HepG2 (cell line): ENCODE results near the gene POC1B. TPM values are rescaled to one million over a fixed set of nuclear protein-coding genes. Genes with fewer than 3 reads are reported as not detected.

Source experiments
- HIC2 ChIP-seq: sonication (generic); formaldehyde crosslinking; IDR thresholded peaks from 2 replicates; pipeline ENCODE4 v1.9.0; 2022; ENCODE audit warnings: low read depth, missing genetic modification reagents
- HNF1B ChIP-seq: sonication (generic); formaldehyde crosslinking; IDR thresholded peaks from 2 replicates; pipeline ENCODE4 v1.5.1; 2020; ENCODE audit warnings: mild to moderate bottlenecking, moderate library complexity, missing genetic modification reagents
- HNRNPLL ChIP-seq: fragments of 200-400 bp; formaldehyde crosslinking; IDR thresholded peaks from 2 replicates; pipeline ENCODE4 v1.6.1; 2017; ENCODE audit warnings: mild to moderate bottlenecking, low read depth, low read length; ENCODE audit not compliant: poor library complexity, severe bottlenecking
- RARG ChIP-seq: sonication (generic); formaldehyde crosslinking; IDR thresholded peaks from 2 replicates; pipeline ENCODE4 v1.4.0; 2020; ENCODE audit warnings: low read depth, mild to moderate bottlenecking, missing genetic modification reagents
- ZNF354B ChIP-seq: sonication (generic); formaldehyde crosslinking; IDR thresholded peaks from 2 replicates; pipeline ENCODE4 v1.8.0; 2022; ENCODE audit warnings: mild to moderate bottlenecking, missing genetic modification reagents
- ZNF563 ChIP-seq: sonication (generic); formaldehyde crosslinking; IDR thresholded peaks from 2 replicates; pipeline ENCODE4 v1.8.0; 2022; ENCODE audit warnings: mild to moderate bottlenecking, moderate library complexity, missing genetic modification reagents
- ZNF644 ChIP-seq: IDR thresholded peaks from 2 replicates; pipeline ENCODE4 v1.6.1; 2016; ENCODE audit warnings: low read depth
- polyA plus RNA-seq, 8 experiments: library from polyadenylated mRNA; depleted of rRNA in 3 of 8; stranded (reverse) in 7 of 8; unstranded in 1 of 8; fragments of >200 nt; fragmentation: Illumina TruSeq in 4 of 8; extraction: Trizol in 4 of 8; gene quantifications; 2 replicates each; pipeline versions ENCODE4 v1.2.1 to v1.2.3, GENCODE V29; 2011 to 2016; ENCODE audit warnings: low read depth in 4 of 8, missing spikeins in 1 of 8, mixed read lengths in 1 of 8; ENCODE audit not compliant: insufficient read depth in 1 of 8
- total RNA-seq, 5 experiments: library from RNA; depleted of rRNA; stranded (reverse); fragments of >200 nt; fragmentation: Illumina TruSeq; extraction: Trizol; gene quantifications; 2 replicates each; pipeline ENCODE4 v1.2.3, GENCODE V29; 2016; ENCODE audit warnings: low read depth in 1 of 5
- TF ChIP-seq, protein P1 (sequence below): sonication (generic); formaldehyde crosslinking; IDR thresholded peaks from 2 replicates; pipeline ENCODE4 v1.8.1; 2022; ENCODE audit warnings: mild to moderate bottlenecking, missing genetic modification reagents
- TF ChIP-seq, protein P2 (sequence below): sonication (generic); formaldehyde crosslinking; IDR thresholded peaks from 2 replicates; pipeline ENCODE4 v1.5.0; 2020; ENCODE audit warnings: missing genetic modification reagents, mild to moderate bottlenecking, borderline replicate concordance

POC1B gene
- total and polyA plus RNA-seq, 2 of the 13 experiments (the other 11 are each of a cell fraction or from before 2014, with no cell fraction given) = 9.3 to 11.0 TPM

GRCh38 chr12:89464974-89465592 lies 60.8 kb downstream of the POC1B start (continued):
- no peak for TF ChIP-seq HIC2 (CRISPR knock-in tag)
- no peak for TF ChIP-seq ZNF354B (CRISPR knock-in tag)
- no peak for TF ChIP-seq ZNF644 (CRISPR knock-in tag)
- TF ChIP-seq RARG = no peak
- TF ChIP-seq HNRNPLL = no peak
- no peak for TF ChIP-seq HNF1B
- TF ChIP-seq, protein P1, sequence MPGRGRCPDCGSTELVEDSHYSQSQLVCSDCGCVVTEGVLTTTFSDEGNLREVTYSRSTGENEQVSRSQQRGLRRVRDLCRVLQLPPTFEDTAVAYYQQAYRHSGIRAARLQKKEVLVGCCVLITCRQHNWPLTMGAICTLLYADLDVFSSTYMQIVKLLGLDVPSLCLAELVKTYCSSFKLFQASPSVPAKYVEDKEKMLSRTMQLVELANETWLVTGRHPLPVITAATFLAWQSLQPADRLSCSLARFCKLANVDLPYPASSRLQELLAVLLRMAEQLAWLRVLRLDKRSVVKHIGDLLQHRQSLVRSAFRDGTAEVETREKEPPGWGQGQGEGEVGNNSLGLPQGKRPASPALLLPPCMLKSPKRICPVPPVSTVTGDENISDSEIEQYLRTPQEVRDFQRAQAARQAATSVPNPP (CRISPR knock-in tag) = no peak
- no peak for TF ChIP-seq ZNF563 (CRISPR knock-in tag)
- TF ChIP-seq, protein P2, sequence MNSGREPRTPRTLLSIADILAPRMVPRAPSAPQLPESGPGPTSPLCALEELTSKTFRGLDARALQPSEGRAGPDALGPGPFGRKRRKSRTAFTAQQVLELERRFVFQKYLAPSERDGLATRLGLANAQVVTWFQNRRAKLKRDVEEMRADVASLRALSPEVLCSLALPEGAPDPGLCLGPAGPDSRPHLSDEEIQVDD = no peak
